ENCODE results near the gene RAB22A.

- no peak for TF ChIP-seq RARB (CRISPR knock-in tag; IDR thresholded peaks at IDR 0.05)
- TF ChIP-seq CREB5 (CRISPR knock-in tag; IDR thresholded peaks at IDR 0.05; ENCODE audit: low read depth), result no peak
Observed at GRCh38 chr20:58289143-58289542, 20.4 kb upstream of the RAB22A start.

Data from SK-N-SH treated with all-trans-retinoic acid at 6 μM for 48 hours (cell line).